Activated T-cell treated with anti-CD3 and anti-CD28 coated beads, Interleukin-2, amount 50 U/mL, for 72 hours (primary cell): Measurements from ENCODE around the gene LHX1. TPM values are rescaled to one million over a fixed set of nuclear protein-coding genes. Genes with fewer than 3 reads are reported as not detected.

Experiments used
- ATAC-seq, 2 donors: fragments of 150-1000 bp; cut with Tn5 transposase; replicated peaks in 1 of 2; 2 replicates each; pipeline ENCODE4 v1.10.0; 2021; ENCODE audit warnings: moderate library complexity in 2 of 2, mild to moderate bottlenecking in 1 of 2
- DNase-seq, 2 donors: peaks; one replicate each; pipeline ENCODE4 v3.0.0; 2021 to 2022; ENCODE audit warnings: mixed read lengths in 1 of 2
- H3K27ac Mint-ChIP-seq: one replicate; pipeline ENCODE4 v1.8.0; 2022; ENCODE audit warnings: mild to moderate bottlenecking, moderate library complexity, mixed read lengths
- H3K27me3 Mint-ChIP-seq: one replicate; pipeline ENCODE4 v1.8.0; 2022; ENCODE audit warnings: low read depth, mixed read lengths
- H3K36me3 Mint-ChIP-seq, 2 donors: one replicate each; pipeline ENCODE4 v1.8.0; 2022; ENCODE audit warnings: mixed read lengths in 2 of 2, mild to moderate bottlenecking in 1 of 2; ENCODE audit not compliant: insufficient read depth in 2 of 2
- H3K4me1 Mint-ChIP-seq: one replicate; pipeline ENCODE4 v1.8.0; 2022; ENCODE audit warnings: low read depth, mixed read lengths
- H3K4me3 Mint-ChIP-seq, 2 donors: one replicate each; pipeline ENCODE4 v1.8.0; 2022; ENCODE audit warnings: mild to moderate bottlenecking in 2 of 2, mixed read lengths in 2 of 2, moderate library complexity in 2 of 2
- H3K9me3 Mint-ChIP-seq, 2 donors: one replicate each; pipeline ENCODE4 v1.8.0; 2022; ENCODE audit warnings: mixed read lengths in 2 of 2
- total RNA-seq, 2 donors: library from RNA; stranded (reverse); gene quantifications; one replicate each; pipeline ENCODE4 v1.2.3, GENCODE V29; 2022

The LHX1 gene
- total RNA-seq, 2 donors from 2014 or later: 0.32 to 0.34 TPM

- DNase-seq (no peak), ATAC-seq (no peak)
- Mint-ChIP-seq H3K27me3 (peaks cover 94% of the 10 kb centered on the region), H3K36me3 (peaks cover 0 to 2% of the 10 kb centered on the region in 2 donors), H3K4me1 (peaks cover 44% of the 10 kb centered on the region), H3K4me3 (no peak overlapping the region), H3K27ac (no peak overlapping the region), H3K9me3 (no peaks in the 10 kb centered on the region)
Measured at GRCh38 chr17:36929851-36930582, 7.3 kb upstream of the LHX1 start.

GRCh38 chr17:36930583-36930900 is 6.7 kb upstream of the LHX1 start:
- ATAC-seq (no peak), DNase-seq (no peak)
- Mint-ChIP-seq H3K4me3 (no peak overlapping the region), H3K27ac (no peak overlapping the region), H3K27me3 (peaks cover 94% of the 10 kb centered on the region), H3K4me1 (peaks cover 49% of the 10 kb centered on the region), H3K36me3 (peaks cover 0 to 2% of the 10 kb centered on the region in 2 donors), H3K9me3 (no peaks in the 10 kb centered on the region)

GRCh38 chr17:36931096-36931696 is 6.1 kb upstream of the LHX1 start:
- no peak overlapping the region for H3K27ac Mint-ChIP-seq
- DNase-seq (no peak), ATAC-seq (no peak)
- H3K27me3 Mint-ChIP-seq: peaks cover 94% of the 10 kb centered on the region
- H3K36me3 Mint-ChIP-seq: peaks cover 0 to 2% of the 10 kb centered on the region in 2 donors
- H3K4me3 Mint-ChIP-seq: no peak overlapping the region
- no peaks in the 10 kb centered on the region for H3K9me3 Mint-ChIP-seq
- H3K4me1 Mint-ChIP-seq: peaks cover 55% of the 10 kb centered on the region

DNA sequence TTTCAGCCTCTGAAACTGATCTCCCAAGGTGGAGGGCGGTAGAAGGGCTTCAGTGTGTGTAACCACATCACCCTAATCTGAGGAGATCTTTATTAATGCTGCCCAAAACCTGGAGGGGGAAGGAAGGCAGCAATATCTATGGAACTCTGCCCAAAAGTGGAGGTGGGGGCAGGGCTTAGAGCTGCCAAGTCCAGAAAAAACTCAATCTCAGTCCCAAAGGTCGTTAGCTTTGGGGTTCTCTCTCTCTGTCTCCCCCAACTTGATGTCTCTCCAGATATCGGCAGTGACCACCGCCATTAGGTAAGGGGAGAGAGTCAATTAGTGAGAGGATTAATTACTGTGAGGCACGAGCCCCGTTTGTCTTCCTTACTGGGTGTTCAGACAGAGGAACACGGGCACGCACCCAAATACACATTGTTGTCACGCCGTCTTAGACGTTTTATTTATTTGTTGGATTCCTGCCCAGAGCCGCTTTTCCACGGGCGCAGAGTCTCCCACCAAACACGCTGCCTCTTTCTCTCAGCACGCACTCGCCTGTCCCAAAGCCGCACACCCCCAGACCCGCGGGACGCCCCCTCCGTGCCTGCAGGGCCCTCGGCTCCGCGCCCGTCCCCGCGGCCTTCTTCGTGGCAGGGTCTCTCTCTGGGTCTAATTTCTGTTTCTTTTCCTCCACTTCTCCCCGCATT is 5.4 kb upstream of the LHX1 start:
- peak overlapping the region; percentile 4 for H3K27ac Mint-ChIP-seq
- no peak for ATAC-seq
- no peak for DNase-seq
- H3K9me3 Mint-ChIP-seq: no peaks in the 10 kb centered on the region
- H3K36me3 Mint-ChIP-seq: peaks cover 0 to 2% of the 10 kb centered on the region in 2 donors
- peaks cover 57% of the 10 kb centered on the region for H3K4me1 Mint-ChIP-seq
- H3K27me3 Mint-ChIP-seq: peaks cover 91% of the 10 kb centered on the region
- peak overlapping the region; percentile 78 to 82 for H3K4me3 Mint-ChIP-seq

GRCh38 chr17:36932383-36932693 is 4.9 kb upstream of the LHX1 start:
- ATAC-seq (no peak), DNase-seq (no peak)
- H3K27me3 Mint-ChIP-seq: peaks cover 91% of the 10 kb centered on the region
- peak overlapping the region; percentile 78 to 82 for H3K4me3 Mint-ChIP-seq
- H3K4me1 Mint-ChIP-seq: peaks cover 62% of the 10 kb centered on the region
- H3K36me3 Mint-ChIP-seq: peaks cover 0 to 2% of the 10 kb centered on the region in 2 donors
- peak overlapping the region; percentile 4 for H3K27ac Mint-ChIP-seq
- H3K9me3 Mint-ChIP-seq: no peaks in the 10 kb centered on the region

DNA sequence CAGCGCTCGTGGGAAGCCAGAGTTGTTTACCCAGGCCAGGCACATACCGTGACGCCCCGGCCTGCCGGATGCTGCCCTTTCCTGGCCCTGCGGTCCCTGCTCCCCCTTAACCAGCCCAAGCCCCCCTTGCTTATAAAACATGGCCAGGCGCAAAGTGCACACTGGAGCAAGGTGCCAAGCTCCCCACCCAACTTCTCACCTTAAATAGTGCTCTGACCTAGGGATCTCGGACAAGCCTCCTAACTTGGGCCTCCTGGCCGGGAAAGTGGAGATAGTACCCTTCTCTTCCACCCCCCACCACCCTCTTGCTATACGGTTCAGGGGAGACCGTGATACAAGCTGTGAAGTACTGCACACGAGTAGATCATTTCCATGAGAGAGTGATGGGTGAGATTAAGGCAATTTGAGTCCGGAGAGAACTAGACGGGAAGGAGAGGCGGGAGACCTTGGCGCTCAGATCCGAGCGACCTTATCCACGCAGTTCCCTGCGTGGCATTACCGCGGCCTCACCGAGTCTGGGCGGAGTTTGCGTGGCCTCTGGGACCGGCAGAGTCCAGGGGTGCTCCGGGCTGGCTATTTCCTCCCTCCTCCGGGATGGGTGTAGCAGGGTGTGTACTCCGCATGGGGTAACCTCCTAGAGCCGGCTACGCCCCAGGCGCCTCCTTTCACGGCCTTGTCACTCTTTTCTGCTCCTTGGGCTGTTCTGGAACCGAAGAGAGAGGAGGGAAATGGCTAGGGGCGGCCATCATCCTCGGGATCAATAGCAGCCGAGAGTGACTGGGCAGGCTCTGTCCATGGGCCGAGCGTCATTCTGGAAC is 4.4 kb upstream of the LHX1 start:
- Mint-ChIP-seq H3K36me3 (peaks cover 0 to 2% of the 10 kb centered on the region in 2 donors), H3K27ac (no peak overlapping the region), H3K4me1 (peaks cover 66% of the 10 kb centered on the region), H3K9me3 (no peaks in the 10 kb centered on the region), H3K4me3 (peak overlapping the region; percentile 78 to 82), H3K27me3 (peaks cover 91% of the 10 kb centered on the region)
- ATAC-seq (no peak), DNase-seq (no peak)

GRCh38 chr17:36933512-36934143 is 3.6 kb upstream of the LHX1 start:
- Mint-ChIP-seq H3K4me1 (peaks cover 64% of the 10 kb centered on the region), H3K27me3 (peaks cover 91% of the 10 kb centered on the region), H3K27ac (no peak overlapping the region)

GRCh38 chr17:36934144-36934691 is 3.1 kb upstream of the LHX1 start:
- Mint-ChIP-seq H3K9me3 (no peaks in the 10 kb centered on the region), H3K27ac (no peak overlapping the region), H3K4me1 (peaks cover 64% of the 10 kb centered on the region), H3K27me3 (peaks cover 91% of the 10 kb centered on the region), H3K4me3 (peak overlapping the region; percentile 76 to 78), H3K36me3 (peaks cover 0 to 2% of the 10 kb centered on the region in 2 donors)
- DNase-seq (no peak), ATAC-seq (no peak)

More at GRCh38 chr17:36933512-36934143, 3.6 kb upstream of the LHX1 start:
- Mint-ChIP-seq H3K36me3 (peaks cover 0 to 2% of the 10 kb centered on the region in 2 donors), H3K4me3 (peak overlapping the region; percentile 76 to 78), H3K9me3 (no peaks in the 10 kb centered on the region)
- DNase-seq (no peak), ATAC-seq (no peak)

DNA sequence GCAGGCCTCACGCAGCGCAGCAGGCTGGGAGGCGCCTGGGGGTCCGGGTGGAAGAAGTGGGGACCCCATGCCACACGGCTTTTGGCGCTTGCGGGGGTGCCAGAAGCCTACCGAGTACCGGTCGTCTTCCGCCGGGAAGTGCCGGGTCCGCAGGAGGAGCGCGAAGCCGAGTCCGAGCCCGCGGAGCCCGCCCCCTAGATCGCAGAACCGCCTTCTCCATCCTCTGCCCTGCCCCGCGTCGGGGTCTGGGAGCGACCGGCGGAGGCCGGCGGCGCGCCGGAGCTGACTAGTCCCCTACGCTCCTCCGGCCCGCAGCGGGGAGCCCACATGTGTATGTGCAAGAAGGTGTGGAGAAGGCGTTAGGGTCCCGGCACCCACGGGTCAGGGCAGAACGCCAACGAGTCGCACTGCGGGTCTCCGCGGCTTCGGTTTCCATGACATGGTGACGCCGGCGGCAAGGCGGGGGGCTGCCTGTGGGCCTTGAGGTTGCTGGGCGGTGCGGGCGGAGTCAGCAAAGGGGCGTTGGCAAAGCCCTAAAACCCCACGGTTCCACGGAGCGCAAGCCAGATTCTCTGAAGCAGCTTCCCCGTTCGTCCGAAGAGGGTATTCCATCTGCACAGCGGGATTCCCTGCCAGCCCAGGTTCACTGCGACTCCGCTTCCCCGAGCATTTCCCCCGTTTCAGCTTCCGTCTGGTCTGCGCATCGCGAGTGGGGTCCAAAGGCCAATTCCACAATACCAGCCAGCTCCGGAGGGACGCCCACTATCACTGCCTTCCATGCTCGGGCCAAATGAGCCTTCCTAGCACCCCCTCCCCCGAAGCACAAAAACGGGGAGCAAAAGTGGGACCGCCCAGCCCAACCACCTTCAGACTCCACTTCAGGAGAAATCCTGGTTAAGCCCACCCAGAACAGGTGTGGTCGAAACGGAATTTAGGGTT is 2.3 kb upstream of the LHX1 start:
- Mint-ChIP-seq H3K27me3 (peaks cover 90% of the 10 kb centered on the region), H3K4me1 (peaks cover 67% of the 10 kb centered on the region), H3K36me3 (peaks cover 0 to 2% of the 10 kb centered on the region in 2 donors), H3K4me3 (peak overlapping the region; percentile 78 to 93), H3K27ac (peak overlapping the region; percentile 17), H3K9me3 (no peaks in the 10 kb centered on the region)
- no peak for DNase-seq
- no peak for ATAC-seq

DNA sequence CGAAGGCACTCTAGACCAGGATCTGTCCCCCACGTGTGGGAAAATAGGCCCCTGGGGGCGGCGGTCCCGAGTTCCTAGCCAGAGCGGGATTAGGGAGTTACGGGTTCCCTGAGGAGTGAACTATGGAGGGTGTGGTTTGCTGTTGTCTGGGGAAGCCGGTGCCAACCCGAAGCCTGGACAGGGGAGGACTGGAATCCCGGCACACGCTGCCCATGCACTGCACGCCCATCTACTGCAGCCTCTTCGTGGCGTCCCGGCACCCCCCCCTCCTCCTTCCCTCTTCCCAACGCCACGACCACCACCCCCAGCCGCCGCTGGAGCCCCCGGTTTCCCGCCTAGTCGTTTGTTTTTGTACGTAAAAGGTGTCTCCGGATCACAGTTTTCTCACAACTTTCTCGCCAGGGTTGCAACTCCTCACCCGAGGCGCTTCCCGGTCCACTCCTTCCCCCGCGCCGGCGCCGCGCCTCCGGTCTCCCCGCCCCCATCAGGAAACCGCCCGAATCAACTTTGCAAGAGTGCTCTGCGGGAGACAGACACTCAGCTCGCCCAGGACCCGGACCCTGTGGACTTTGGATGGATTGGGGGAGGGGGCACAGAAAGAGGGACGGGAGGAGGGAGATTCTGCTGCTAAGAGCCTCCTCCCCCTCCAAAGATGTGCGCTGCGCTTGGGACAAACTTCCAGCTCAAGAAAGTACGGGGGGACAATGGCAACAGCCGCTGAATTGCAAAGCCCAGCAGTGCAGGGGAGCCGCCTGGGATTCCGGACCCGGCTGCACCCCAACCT is 1.4 kb upstream of the LHX1 start:
- Mint-ChIP-seq H3K4me1 (peaks cover 76% of the 10 kb centered on the region), H3K4me3 (peak overlapping the region; percentile 78 to 93), H3K27me3 (peaks cover 90% of the 10 kb centered on the region), H3K27ac (no peak overlapping the region), H3K9me3 (no peaks in the 10 kb centered on the region), H3K36me3 (peaks cover 0 to 2% of the 10 kb centered on the region in 2 donors)
- no peak for ATAC-seq
- no peak for DNase-seq

GRCh38 chr17:36936455-36937000 is 747 bp upstream of the LHX1 start:
- Mint-ChIP-seq H3K4me1 (peaks cover 81% of the 10 kb centered on the region), H3K27ac (no peak overlapping the region), H3K9me3 (no peaks in the 10 kb centered on the region), H3K36me3 (peaks cover 0 to 2% of the 10 kb centered on the region in 2 donors), H3K27me3 (peaks cover 90% of the 10 kb centered on the region), H3K4me3 (peak overlapping the region; percentile 78 to 93)
- peak in 1 of 2 donors; percentile 21 for DNase-seq
- ATAC-seq: peak in 1 of 2 donors; percentile 16
